Fibroblast of mammary gland (primary cell): ENCODE data around the gene ZFP37.
A peak's percentile ranks its signal among the peaks of the same experiment; 100 is the strongest.

Experiments used
- DNase-seq: peaks from one replicate; pipeline ENCODE4 v3.0.0-alpha.2; 2010; ENCODE audit warnings: low read depth
- H3K4me3 ChIP-seq: 2 replicates; pipeline ENCODE4 v1.5.1; 2011; ENCODE audit warnings: low read depth, mild to moderate bottlenecking, low read length, moderate library complexity; ENCODE audit not compliant: control insufficient read depth
- TF ChIP-seq, protein P1 (sequence below): conservative IDR thresholded peaks from 2 replicates; pipeline ENCODE4 v1.5.1; 2011; ENCODE audit warnings: low read depth, low read length, inconsistent platforms; ENCODE audit not compliant: control insufficient read depth, insufficient read depth

ZFP37 gene

GRCh38 chr9:113057193-113057592 lies 669 bp upstream of the ZFP37 start:
- H3K4me3 ChIP-seq = peak overlapping the region; percentile 76
- no peak for DNase-seq
- TF ChIP-seq, protein P1, sequence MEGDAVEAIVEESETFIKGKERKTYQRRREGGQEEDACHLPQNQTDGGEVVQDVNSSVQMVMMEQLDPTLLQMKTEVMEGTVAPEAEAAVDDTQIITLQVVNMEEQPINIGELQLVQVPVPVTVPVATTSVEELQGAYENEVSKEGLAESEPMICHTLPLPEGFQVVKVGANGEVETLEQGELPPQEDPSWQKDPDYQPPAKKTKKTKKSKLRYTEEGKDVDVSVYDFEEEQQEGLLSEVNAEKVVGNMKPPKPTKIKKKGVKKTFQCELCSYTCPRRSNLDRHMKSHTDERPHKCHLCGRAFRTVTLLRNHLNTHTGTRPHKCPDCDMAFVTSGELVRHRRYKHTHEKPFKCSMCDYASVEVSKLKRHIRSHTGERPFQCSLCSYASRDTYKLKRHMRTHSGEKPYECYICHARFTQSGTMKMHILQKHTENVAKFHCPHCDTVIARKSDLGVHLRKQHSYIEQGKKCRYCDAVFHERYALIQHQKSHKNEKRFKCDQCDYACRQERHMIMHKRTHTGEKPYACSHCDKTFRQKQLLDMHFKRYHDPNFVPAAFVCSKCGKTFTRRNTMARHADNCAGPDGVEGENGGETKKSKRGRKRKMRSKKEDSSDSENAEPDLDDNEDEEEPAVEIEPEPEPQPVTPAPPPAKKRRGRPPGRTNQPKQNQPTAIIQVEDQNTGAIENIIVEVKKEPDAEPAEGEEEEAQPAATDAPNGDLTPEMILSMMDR = no peak

DNA sequence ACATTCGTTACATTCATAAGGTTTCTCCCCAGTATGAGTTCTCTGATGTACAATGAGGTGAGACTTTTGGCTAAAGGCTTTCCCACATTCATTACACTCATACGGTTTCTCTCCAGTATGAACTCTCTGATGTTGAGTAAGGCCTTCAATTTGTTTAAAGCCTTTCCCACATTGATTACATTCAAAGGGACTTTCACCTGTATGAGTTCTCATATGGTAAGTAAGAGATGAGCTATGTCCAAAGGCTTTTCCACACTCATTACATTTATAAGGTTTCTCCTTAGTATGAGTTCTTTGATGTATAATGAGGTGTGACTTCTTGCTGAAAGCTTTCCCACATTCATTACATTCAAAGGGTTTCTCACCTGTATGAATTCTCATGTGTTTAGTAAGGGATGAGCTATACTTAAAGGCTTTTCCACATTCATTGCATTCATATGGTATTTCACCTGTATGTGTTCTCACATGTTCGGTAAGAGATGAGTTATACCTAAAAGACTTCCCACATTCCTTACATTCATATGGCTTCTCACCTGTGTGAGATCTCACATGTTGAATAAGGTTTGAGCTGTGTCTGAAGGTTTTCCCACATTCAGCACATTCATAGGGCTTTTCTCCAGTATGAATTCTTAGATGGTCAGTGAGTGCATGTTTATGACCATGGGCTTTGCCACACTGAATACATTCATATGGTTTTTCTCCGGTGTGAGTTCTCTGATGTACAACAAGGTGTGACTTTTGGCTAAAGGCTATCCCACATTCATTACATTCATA lies 13.5 kb downstream of the ZFP37 start:
- no peak overlapping the region for H3K4me3 ChIP-seq
- TF ChIP-seq, protein P1 = no peak
- peak; percentile 15 for DNase-seq

DNA sequence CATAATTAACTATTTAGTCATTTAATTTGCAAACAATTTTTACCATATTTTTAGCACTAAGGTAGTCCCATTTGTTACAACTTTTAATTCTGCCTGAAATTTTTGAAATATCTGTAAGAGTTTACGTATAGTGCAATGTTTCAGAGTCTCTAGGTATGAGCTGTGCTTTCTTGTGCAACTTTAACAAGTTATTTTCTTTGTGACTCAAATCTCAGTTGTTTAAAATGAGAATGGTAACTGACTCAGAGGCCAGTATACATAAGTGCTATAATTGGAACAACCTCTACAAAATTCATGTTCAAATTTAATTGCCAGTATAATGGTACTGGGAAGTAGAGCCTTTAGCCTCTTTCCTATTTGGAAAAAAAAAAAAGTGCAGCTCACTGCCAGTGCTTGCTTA lies 30.3 kb downstream of the ZFP37 start:
- peak; percentile 7 for DNase-seq
- H3K4me3 ChIP-seq = no peak overlapping the region
- TF ChIP-seq, protein P1 = no peak

GRCh38 chr9:113018247-113018646 lies 38.3 kb downstream of the ZFP37 start:
- no peak for DNase-seq
- TF ChIP-seq, protein P1 = no peak

DNA sequence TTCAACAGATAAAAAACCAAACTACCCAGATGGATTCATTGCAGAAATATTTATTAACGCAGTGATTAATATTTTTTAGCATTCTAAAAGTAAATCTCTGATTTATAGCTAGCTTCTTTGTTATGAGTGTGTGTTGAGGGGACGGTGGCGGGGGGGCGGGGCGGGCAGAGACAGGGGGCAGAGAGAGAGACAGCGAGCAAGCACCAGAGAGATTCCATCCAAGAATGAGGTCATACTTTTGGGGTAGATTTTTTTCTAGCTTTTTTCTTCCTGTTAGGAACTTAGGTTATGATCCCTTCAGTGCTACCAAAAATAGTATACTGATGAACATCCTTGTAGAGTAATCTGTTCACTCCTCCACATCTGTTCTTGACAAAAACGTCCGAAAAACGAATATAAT lies 44.0 kb downstream of the ZFP37 start:
- DNase-seq = no peak
- peak overlapping the region; percentile 54 for H3K4me3 ChIP-seq
- TF ChIP-seq, protein P1 = no peak

More at GRCh38 chr9:113018247-113018646, 38.3 kb downstream of the ZFP37 start:
- no peak overlapping the region for H3K4me3 ChIP-seq

GRCh38 chr9:113011911-113012381 lies 44.6 kb downstream of the ZFP37 start, which contains the start of gene ZNF883:
ZNF883 (minus strand) TSS chr9:113012192.
- TF ChIP-seq, protein P1 = no peak
- peak; percentile 72 for DNase-seq

More at GRCh38 chr9:113011911-113012381, 44.6 kb downstream of the ZFP37 start, which contains the start of gene ZNF883:
- H3K4me3 ChIP-seq = peak within 1 kb of the TSS; percentile 54
